Ovary (tissue), 3 donors: ENCODE data around the gene EMP2.

ENCODE experiments used
- CTCF ChIP-seq, 3 donors: fragments of 450-650 bp in 2 of 3; fragments of 200-600 bp in 1 of 3; IDR thresholded peaks; one replicate each; pipeline versions ENCODE4 v1.5.1 to v1.8.0; 2016 to 2022; ENCODE audit warnings: antibody characterized with exemption in 3 of 3, mild to moderate bottlenecking in 1 of 3
- EP300 ChIP-seq: sonication (generic); formaldehyde crosslinking; IDR thresholded peaks from one replicate; pipeline ENCODE4 v1.6.1; 2017; ENCODE audit warnings: antibody characterized with exemption
- POLR2A ChIP-seq: fragments of 450-650 bp; IDR thresholded peaks from one replicate; pipeline ENCODE4 v1.6.1; 2017; ENCODE audit warnings: antibody characterized with exemption, mild to moderate bottlenecking, moderate library complexity
- donor health status: DM: no; HTN: no; CAD: no.

DNA sequence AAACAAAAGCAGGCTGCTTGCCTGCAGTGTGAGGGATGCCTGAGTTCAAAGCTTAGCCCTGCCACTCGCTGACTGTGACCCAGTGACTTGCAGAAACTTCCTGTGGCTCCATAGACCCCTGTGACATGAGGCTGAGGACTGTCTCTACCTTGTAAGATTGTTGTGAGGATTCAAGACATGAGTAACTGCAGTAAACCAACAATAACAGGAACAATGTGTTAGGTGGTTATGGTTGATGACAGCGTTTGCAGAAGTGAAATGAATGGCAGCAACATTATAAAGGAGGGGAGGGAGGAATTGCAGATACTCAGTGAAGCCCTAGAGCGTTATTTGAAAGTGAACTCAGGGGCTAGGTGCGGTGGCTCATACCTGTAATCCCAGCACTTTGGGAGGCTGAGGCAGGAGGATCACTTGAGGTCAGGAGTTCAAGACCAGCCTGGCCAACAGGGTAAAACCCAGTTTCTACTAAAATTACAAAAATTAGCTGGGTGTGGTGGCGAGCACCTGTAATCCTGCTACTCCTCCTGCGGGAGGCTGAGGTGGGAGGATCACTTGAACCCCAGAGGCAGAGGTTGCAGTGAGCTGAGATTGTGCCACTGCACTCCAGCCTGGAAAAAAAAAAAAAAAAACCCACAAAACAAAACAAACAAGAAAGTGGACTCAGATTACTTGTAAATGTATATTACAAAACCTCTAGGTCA lies 33.5 kb upstream of the EMP2 start:
- no peak for TF ChIP-seq POLR2A
- no peak for TF ChIP-seq CTCF (IDR thresholded peaks at IDR 0.05)
- TF ChIP-seq EP300: no peak
